Activated gamma-delta T cell treated with anti-CD3 and anti-CD28 coated beads, Interleukin-2, amount 50 U/mL, for 16 hours (primary cell): ENCODE data around the gene PLXNA2.

Experiments
- DNase-seq: peaks from one replicate; pipeline ENCODE4 v3.0.0-alpha.2; 2020; ENCODE audit warnings: low read depth

PLXNA2 gene

GRCh38 chr1:208042868-208043267 is 201.3 kb downstream of the PLXNA2 start:
- DNase-seq = no peak

- DNase-seq = no peak
Observed at GRCh38 chr1:208042041-208042615, 202.1 kb downstream of the PLXNA2 start.

GRCh38 chr1:208041505-208041904 is 202.7 kb downstream of the PLXNA2 start:
- DNase-seq = no peak

- no peak for DNase-seq
Observed at GRCh38 chr1:208040821-208041297, 203.3 kb downstream of the PLXNA2 start.

- DNase-seq = no peak
Observed at GRCh38 chr1:208039536-208040332, 204.4 kb downstream of the PLXNA2 start.

- no peak for DNase-seq
Observed at GRCh38 chr1:208038303-208038702, 205.9 kb downstream of the PLXNA2 start.

- no peak for DNase-seq
Observed at GRCh38 chr1:208036918-208037766, 207.0 kb downstream of the PLXNA2 start.

- DNase-seq = no peak
Observed at GRCh38 chr1:208036106-208036808, 207.9 kb downstream of the PLXNA2 start.

- DNase-seq = no peak
Observed at GRCh38 chr1:208034135-208034534, 210.0 kb downstream of the PLXNA2 start.

GRCh38 chr1:208033236-208033635 is 210.9 kb downstream of the PLXNA2 start:
- DNase-seq = no peak

- DNase-seq = no peak
Observed at GRCh38 chr1:208031932-208032320, 212.3 kb downstream of the PLXNA2 start.

GRCh38 chr1:208031316-208031931 is 212.8 kb downstream of the PLXNA2 start:
- no peak for DNase-seq

GRCh38 chr1:208030288-208031091 is 213.7 kb downstream of the PLXNA2 start:
- no peak for DNase-seq

GRCh38 chr1:208029381-208030287 is 214.6 kb downstream of the PLXNA2 start:
- no peak for DNase-seq

- DNase-seq = no peak
Observed at GRCh38 chr1:208028526-208028925, 215.7 kb downstream of the PLXNA2 start.

GRCh38 chr1:208027861-208028260 is 216.3 kb downstream of the PLXNA2 start:
- no peak for DNase-seq

GRCh38 chr1:208026880-208027438 is 217.2 kb downstream of the PLXNA2 start:
- DNase-seq = no peak

GRCh38 chr1:208025031-208025430 is 219.2 kb downstream of the PLXNA2 start:
- DNase-seq = no peak

- no peak for DNase-seq
Observed at GRCh38 chr1:208024406-208024805, 219.8 kb downstream of the PLXNA2 start.
